RKO (cell line): ENCODE results near the gene LPIN1.
A peak's percentile ranks its signal among the peaks of the same experiment; 100 is the strongest.
"Not testable (repeated sequence)": the region's sequence is repeated elsewhere in the genome, so short reads cannot be mapped to it uniquely, and the experiment has no call there.

Experiments
- DNase-seq: peaks from one replicate; pipeline ENCODE4 v3.0.0-alpha.2; 2016; ENCODE audit warnings: low spot score

LPIN1 gene

DNA sequence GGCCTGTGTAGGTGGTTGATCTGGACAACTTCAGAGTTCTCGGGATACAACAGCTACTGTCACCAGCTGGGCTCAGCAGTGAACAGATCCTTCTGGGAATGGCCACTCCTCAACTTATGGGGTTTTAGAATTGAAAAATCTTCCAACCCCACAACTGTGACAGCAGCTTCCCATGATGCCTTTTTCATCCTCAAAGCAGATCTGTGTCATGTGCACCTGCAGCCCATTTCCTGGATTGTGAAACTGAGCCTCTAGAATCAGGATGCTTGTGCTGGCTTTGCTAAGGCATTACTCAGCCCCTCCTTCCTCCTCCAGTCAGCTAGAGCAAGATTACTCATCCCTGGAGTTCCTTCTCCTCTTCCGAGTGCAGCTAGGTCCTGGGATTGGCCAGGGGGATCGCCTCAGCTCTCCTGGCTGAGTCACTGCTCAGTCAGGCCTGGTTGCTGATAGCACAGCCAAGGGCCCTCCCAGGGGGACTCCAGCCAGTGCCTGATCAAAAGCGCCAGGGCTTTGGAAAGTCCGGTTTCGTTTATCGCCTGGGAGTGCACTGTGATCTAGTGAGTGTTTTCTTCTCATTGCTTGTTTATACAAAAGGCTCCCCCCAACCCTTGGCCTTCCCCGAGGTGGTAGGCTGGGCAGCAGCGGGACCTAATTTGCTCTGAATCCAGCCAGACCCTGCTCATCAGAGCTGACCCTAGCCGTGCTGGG, 2.4 kb upstream of the LPIN1 start:
- peak; percentile 100 for DNase-seq

DNA sequence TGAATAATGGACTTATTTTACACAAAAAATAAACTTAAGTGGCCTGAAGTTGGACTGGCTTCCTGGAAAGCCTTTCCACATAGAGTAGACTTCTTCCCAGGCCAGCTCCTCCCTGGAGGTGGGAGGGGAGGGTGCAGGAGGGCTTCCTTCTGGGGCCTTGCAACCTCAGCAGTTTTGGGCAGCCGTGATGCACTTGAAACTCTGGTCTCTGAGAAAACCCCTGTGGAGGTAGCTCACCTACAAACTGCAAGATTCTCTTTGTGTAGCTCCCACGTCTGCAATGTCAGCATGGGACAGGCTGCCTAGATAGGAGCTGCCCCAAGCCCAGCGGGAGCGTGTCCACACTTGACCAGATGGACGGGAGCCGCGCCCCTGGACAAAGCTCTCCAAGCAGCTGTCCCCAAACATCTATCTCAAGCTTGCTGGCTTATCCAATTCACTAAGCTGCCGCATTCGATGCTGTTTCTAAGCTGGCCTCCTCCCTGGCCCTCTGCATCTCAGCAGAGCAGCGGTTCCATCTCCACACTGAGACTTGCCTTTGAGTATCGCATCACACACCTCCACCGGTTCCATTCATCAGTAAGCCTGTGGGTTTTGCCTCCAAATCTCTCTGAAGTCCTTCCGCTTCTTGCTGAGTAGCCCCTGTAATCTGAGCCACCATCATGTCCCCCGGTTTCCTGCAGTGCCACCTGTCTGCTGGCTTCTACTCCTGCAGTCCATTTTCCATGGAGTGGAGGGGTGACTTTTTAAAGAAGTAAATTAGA, 1.6 kb upstream of the LPIN1 start:
- peak; percentile 83 for DNase-seq

DNA sequence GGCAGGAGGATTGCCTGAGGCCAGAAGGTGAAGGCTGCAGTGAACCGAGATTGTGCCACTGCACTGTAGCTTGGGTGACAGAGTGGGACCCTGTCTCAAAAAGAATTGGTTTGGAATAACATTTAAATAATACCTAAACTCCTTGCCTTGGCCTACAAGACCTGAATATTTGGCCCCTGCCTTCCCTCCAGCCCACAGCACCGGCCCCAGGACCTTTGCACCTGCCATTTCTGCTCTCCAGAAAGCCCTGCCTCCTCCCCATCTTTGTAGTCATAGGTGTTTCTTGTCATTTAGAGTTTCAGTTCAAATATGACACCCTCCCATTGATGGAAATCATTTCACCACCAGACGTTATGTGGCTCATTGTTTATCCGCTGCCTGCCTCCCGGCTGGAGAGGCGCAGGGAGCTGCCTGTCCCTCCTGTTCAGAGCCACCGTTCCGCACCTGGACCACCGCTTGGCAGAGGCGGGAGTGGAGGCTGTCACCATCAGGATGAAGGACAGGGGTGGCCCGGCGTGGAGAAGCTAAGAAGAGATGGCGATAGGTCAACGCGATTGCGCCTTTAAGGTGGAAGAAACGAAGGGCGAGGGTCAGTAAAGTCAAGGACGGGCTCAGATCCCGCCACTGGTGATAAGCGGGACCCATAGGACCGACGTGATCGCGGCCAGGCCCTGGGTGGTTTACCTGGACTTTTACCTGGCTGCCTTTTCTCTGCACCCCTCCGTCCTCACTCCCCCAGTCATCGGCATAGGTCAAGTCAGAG, 638 bp upstream of the LPIN1 start:
- DNase-seq = no peak

DNA sequence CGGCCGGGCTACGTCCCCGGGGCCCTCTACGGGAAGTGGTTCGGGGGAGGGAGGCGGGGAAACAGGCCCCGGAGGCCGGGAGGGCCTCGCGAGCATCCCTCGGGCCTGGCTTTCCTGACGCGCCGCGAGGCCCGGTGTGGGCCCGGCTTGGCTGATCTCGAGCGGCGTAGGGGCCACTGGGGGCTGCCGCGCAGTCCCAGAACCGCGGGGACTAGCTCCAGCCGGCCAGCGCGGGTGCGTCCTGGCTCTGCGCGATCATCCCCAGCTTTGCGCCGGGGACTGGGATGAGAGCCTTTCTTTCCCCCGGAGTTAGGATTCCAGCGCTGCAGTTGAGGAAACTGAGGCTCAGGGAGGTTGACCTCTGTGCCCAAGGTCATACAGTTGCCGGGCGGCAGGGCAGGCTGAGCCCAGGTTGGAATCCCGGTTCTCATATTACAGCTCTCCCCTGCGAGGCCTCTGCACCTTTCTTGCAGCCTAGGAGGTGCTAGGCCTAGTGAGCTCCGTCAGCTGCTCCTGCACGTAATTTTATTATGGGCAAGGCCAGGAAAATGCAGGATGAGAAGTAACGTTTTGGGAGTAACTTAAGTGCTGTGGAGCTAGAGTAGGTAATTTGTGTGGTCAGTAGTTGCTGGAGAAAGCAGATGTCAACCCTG, 501 bp downstream of the LPIN1 start:
- DNase-seq = peak; percentile 33

DNA sequence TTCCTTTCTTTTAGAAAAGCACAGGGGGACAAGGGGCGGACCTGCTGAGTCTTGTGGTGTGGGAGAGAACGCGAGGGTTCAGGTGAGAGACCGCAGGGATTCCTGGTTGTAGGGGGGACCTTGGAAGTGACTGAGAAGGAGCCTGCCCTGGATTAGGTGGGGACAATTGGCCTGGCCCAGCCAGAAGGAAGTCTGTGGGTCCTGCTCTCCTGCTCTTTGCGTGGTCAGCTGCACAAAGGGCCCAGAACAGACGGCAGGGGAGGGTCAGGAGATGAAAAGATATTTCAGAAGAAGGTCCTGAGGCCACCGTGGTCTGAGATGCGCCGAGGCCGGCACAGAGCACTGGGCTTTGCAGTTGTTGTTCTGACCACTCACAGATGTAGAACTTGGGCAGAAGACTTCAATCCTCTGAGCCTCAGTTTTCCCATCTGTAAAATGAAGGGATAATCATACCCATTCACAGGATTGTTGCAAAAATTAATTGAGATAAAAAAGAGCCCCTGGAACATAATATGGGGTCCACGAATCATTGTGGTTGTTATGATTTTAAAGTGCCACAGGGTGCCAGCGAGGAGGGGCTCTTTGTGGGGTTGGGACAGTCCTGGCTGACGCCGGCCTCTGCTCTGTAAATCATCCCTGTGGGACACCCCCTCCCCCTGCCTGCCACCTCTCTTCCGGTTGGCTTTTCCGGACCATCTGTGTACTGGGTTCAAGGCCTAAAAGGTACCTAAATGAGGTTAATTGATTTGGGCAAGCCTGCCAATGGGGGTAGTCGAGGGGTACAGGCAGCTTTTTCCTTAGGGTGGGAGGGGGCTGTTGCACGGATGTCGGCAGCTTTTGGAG, 1.8 kb downstream of the LPIN1 start:
- DNase-seq = no peak

DNA sequence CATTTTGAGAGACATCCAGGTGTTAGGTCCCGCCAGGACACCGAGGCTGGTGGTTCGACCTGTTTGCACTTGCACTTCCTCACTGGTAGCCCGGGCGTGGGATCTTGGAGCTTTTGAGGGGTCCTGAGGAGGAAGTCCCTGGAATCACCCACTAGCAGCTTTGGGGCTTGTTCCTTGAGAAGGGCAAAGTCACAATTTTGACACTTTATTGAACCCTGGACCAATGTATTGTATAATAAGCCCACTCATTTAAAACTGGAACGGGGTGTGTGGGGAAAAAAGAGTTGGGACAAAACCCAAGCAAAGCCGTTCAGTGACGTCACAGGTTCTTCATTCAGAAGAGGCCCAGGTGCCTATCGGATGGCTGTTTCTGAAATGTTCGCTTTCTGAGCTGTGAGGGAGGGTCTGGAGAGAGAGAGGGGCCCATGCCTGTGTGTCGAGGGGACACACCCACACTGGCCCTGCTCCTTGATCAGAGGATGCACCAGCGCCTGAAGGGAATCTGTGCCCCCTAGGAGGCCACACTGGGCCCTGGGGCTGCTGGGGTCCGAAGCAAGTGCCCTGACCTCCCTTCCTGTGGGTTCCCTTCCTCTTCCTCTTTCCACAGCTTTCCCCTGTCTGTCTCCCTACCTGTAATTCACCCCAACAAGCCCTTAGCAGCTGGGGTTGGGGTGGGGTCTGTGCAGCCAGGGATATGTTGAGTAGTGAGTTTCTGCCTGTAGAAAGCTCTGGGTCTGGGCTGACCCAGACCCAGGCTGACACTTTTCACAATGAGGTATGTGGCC, 2.6 kb downstream of the LPIN1 start:
- DNase-seq = no peak

DNA sequence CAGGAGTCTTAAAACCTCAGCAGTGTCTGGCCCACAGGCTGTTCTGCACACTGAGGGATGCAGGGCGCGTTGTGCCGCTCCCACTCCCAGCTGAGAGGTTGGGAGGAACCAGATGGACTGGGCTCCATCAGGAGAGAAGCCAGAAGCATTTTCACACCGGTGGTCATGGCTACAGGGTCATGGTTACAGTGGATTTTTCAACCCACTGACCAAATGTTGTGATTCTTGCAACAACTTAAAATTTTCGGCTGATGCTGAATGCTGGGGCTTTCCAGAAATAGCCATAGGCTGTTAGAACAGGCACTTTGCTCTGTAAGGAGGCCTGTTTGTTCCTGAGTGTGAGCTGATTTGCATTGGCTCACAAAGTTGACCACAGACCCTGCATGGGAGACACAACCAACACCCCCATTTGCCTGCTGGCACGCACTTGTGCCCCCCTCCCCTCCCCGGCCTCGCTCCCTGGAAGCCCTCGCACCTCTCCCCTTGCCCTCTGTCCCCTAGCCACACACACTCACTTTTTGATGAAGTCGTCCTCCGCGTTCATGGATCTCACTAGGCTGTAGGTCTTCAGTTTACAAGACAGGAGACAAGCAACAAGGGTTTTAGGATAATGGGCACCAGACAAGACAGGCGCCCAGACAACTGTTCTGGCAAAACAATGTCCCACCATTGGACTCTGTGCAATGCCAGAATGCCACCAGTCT, 3.4 kb downstream of the LPIN1 start:
- no peak for DNase-seq

DNA sequence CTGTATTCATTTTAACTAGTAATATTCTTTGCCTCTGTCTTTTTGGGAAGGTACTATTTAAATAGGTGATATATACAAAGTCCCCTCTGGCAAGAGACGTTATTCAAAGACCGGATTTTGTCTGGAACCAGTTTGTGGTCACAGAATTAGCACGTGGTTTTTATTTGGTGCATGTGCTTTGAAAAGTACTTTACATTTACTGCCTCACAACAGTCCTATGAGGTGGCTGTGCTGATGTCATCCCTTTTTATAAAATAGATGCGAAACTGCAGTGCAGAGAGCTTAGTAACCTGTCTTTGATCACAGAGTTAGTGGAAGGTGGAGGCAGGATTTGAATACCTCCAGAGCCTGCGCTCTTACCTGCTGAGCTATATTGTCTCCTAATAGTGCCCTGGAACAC, 4.0 kb downstream of the LPIN1 start:
- DNase-seq = no peak

DNA sequence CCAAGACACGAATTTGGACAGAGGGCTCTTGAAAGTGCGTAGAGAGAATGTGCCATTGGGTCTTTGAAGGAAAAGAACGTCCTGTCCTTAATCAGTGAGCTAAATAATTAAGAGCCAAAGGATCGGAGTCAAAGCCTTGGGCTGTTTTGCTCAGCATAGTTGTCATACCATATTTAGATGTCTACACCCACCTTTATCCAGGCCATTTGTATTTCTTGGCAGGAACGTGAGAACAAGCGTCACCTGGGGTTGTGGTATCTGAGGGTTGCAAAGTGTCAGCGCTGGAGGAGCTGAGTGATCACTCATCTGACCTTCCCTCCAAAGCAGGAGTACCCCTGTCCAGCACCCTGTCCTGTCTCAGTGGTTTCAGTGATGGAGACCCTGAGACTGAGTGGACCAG, 4.5 kb downstream of the LPIN1 start:
- DNase-seq = no peak

DNA sequence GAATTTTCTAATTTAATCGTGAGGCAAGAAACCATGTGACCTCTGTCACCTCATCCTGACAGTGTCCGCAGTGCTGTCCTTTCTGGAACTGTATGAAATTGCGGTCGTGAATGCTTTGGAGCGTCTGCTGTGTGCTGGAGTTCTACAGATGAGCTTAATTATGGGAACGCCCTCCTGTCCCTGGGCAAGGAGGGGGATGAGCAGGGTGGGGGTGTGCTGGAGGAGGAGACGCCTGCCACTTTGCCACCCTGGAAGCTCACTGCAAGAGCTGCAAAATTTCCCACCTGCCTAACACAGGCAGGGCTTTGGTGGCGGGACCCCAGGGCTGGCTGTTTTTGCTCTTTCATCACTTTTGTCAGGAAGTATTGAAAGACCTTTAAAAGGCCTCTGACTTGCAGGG, 6.5 kb downstream of the LPIN1 start:
- no peak for DNase-seq

DNA sequence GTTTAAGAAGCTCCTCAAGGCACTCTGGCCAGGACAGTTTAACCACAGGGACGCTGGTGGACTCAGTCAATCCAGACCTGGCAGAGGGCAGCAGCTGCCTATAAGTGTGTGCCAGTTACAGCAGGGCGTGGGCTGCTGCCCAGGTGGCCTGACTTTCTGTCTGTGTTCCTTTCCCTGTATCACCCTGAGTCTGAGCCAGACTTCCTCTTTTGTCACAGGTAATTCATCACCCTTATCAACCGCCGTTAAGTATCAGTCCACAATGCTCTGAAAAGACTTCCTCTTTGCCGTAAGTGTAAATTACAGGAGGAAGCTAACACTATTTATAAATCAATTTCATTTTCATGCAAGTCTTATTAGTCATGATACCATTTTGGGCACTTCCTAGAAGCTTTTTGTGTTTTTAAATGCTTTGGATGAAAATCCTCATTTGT, 7.0 kb downstream of the LPIN1 start:
- DNase-seq = no peak

DNA sequence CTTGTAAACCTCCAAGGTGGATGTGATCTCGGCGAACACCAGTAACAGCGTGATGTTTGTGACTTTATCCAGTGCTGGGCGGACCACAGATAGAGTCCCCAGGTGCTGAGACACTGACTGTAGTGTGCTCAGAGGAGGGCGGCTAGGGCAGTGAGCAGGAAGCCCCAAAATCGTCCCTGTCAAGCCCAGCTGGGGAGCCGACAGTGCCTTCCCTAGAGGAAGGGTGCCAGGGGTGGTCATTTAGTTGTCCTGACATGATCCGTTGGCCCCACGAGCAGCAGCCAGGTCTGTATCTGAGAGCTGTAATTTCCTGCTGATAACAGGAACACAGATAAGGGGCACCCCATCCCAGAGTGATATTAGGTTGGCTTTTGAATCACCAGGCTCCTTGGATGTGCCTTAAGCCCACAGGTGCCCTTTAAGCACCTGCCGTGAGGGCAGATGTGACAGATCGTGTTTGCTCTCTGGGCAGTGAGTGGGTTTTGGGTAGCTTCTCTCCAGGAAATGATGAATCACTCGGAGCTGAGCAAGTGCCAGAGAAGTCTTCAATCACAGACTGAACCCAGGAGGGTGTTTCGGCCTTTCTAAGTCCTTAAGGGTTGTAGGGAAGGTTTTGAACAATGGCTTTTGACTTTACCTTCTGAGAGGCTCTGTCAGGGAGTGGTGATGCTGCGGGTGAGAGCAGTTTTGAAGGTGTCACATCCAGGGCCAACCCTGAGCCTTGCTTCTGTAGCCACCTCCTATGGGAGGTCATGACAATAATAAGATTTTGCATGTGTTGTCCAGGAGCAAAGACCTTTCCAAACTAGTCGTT, 7.7 kb downstream of the LPIN1 start:
- DNase-seq = peak; percentile 59

DNA sequence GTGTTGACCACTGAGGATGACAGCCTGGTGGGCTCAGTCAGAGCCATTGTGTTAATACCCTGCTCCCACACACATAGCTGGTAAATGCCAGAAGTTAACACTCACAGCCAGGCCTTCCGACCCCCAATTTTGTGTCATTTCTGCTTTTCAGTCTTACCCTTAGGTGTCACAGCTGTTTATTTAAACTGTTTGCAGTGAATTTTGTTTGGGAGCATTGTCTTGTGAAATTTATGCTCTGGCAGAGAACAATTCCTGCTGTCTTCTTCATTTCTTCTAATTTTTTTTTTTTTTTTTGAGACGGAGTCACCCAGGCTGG, 8.2 kb downstream of the LPIN1 start:
- no peak for DNase-seq

DNA sequence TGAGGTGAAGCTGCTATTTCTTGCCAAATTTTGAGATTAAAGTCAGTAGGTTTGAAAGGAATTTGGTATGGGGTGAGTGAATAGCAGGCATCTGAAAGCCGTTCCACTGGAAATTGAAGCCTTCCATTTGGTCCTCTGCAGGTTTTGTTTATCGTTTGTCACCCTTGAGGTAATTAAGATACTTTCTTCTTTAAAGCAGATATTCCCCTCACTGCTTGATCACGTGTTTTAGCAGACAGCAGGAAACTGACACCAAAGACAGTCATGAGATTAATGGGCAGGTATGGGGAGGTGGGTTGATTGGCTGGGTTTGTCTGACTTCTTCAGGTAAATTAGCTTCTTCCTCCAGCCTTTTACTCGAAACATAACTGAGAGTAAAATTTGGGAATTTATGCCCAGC, 10.7 kb downstream of the LPIN1 start:
- DNase-seq = no peak

DNA sequence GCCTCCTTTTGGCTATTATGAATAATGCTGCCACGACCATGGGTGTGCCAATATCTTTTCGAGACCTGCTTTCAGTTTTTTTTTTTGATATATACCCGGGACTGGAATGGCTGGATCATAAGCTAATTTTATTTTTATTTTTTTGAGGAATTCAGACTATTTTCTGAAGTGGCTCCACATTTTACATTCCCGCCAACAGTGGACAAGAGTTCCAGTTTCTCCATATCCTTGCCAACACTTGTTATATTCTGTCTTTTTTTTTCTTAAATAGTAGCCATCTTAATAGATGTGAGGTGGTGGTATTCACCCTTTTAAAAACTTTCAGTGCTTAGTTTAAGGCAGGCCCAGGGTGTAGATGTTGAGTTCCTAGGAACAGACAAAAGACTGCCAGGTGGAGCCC, 11.8 kb downstream of the LPIN1 start:
- no peak for DNase-seq

DNA sequence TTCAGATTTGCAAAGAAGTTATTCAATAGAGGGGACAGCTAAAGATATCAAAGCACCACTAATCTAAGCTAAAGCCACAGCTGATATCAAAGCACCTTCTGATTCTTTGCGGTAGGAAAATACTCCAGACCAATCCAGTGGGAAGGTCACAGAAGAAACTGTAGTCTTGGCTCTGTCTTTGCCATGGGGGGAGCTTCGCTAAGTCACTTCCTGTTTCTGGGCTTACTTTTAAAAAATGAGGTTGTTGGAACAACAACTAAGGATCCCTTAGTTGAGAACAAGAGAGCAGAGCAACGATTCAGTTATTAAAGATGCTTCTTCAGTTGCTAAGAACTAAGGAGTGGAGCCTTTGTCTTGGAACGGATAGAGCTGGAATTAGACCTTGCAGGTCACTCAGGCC, 12.2 kb downstream of the LPIN1 start:
- DNase-seq = no peak

DNA sequence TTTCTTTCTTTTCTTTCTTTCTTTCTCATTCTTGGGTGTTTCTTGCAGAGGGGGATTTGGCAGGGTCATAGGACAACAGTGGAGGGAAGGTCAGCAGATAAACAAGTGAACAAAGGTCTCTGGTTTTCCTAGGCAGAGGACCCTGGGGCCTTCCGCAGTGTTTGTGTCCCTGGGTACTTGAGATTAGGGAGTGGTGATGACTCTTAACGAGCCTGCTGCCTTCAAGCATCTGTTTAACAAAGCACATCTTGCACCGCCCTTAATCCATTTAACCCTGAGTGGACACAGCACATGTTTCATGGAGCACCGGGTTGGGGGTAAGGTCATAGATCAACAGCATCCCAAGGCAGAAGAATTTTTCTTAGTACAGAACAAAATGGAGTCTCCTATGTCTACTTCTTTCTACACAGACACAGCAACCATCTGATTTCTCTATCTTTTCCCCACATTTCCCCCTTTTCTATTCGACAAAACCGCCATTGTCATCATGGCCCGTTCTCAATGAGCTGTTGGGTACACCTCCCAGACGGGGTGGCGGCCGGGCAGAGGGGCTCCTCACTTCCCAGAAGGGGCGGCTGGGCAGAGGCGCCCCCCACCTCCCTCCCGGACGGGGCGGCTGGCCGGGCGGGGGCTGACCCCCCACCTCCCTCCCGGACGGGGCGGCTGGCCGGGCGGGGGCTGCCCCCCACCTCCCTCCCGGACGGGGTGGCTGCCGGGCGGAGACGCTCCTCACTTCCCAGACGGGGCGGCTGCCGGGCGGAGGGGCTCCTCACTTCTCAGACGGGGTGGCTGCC, 12.9 kb downstream of the LPIN1 start:
- not testable (repeated sequence) for DNase-seq

DNA sequence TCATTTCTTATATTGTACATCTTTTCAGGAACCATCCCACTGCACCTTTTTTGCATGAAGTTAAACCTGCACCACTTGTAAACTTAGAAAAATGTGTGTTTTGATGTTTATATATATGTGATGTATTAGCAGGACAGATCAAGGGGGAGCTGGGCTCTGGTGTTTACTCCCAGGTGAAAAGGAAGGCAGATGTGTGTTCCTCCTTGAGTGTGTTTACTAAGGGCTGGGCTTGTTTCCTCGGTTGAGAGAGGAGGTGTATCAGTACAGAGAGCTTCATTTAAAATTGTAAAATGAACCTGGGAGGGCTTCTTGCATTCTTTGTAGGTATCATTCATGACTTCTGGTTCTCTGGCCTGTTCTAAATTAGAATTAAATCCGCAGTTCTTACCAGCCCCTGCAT, 14.8 kb downstream of the LPIN1 start:
- no peak for DNase-seq

DNA sequence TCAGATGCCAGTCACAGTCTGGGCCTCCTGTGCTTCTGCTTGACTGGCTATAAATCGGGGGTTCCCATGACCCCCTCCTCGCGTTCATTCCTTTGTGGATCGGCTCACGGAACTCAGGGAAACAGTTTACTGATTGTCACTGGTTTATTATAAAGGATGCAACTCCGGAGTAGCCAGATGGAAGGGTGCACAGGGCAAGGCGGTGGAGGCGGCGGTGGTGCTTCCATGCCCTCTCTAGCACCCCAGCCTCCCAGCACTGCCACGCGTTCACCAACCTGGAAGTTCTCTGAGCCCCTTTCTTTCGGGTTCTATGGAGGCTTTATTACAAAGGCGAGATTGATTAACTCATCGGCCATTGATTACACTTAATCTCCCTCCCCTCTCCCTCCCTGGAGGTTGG, 15.6 kb downstream of the LPIN1 start:
- DNase-seq = no peak
